ENCODE results near the gene SLC12A2.

SLC12A2 gene

DNA sequence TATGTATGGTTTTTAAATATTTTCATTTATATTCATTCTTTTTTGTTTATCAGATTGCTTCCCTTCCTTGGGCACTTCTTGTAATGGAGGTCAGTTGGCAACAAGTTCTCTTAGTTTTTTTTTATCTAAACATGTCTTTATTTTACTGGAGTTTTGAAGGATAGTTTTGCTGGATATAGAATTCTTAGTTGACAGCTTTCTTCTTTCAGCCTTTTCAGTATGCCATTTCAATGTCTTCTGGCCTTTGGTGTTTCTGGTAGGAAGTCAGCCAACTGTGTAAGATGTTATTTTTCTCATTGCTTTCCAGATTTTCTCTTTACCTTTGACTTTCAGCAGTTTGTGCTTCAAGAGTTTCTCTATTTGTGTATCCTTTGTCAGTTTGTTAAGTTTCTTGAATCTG, 14.2 kb downstream of the SLC12A2 start:
- no peak for DNase-seq

DNA sequence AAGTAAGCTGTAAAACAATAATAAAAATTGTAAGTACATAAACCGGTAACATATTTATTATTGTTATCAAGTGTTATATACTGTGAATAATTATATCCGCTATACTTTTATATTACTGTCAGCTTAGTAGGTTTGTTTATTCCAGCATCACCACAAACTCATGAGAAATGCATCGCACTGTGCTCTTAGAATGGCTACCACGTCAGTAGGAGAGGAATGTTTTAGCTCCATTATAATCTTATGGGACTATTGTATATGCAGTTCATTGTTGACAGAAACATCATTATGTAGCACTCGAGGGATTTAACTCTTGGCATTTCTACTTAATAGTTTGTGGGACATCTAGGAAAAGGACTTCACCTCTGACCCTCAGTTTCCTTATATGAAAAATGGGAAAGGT, 16.4 kb downstream of the SLC12A2 start:
- no peak for DNase-seq

DNA sequence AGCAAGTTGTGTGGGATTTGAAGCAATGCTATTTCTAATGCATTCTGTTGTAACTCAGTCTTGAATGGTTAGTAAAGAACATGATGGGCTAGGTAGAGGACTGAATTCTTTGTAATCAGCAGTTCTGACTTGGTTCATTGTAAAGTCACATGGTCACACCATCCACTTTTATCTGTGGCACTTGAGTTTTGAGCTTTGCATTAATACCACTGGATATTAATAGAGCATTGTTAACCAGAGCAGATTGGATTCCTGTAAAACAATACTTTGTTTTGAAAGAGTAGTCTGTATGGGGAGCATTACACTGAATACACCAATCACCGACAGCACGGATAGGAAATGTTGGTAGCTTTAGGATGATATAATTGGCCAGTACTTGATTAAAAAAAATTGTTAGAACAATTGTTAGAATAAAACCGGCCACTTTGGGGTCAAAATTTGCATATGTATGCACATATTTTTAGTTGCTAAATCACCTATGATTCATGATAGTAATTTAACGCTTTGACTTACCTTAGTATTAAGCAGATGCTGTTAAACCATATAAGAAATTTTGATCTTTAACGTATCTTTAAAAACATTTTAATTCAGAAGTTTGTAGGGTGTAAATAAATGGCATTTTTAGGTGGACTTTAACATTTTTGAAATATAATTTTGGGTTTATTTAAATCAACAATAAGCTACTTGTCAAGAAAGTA, 17.4 kb downstream of the SLC12A2 start:
- no peak for DNase-seq

DNA sequence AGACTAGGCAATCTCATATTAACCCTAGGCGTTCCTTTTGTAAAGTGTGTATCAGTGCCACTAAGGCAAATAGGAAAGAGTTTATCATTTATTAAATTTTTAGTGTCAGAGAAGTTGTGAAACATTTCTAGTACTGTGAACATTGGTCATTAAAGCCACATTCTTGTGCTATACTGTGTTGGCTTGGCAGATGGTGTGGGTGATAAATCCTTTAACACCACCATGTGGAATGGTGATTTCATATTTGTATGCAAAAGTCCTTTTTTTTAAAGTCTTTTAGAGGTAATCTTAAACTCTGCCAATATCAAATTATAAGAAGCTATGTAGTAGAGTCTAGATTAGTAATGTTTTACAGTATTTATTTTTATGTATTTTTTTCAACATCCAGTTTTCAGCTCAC, 18.1 kb downstream of the SLC12A2 start:
- no peak for DNase-seq

DNA sequence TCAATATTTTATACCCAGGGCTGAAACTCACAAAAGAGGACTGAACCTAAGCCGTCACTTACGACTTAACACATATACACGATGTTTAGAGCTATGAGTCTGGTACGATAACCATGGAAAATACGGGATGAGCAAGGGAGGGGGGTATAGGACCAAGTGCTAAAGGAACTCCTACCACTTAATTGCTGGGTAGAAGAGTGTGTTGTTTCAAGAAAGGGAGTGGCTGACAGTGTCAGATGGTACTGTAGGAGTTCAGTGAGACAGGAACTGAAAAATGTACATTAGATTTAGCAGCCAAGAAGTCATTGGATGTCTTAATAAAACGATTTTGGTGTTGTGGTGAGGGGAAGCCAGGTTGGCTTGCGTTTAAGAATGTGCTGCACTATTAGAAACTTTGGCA, 21.6 kb downstream of the SLC12A2 start:
- no peak for DNase-seq

DNA sequence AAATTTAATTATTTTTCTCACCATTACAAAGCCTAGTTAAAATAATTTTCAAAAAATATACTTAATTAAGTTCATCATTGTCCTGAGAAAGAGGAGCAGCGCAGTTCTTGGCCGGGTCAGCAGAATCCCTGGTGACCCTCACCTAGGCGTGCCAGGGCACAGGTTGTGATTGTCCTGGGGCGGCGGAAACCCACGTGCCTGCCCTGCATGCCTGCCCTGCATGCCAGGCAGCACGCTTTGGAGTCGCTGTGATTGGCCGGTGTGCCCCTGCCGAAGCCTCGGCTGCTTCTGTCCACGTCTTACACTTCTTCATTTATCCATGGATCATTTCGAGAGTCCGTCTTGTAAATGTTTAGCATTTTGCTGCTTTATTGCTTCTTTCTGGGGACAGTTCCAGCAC, 25.6 kb downstream of the SLC12A2 start:
- DNase-seq = no peak

DNA sequence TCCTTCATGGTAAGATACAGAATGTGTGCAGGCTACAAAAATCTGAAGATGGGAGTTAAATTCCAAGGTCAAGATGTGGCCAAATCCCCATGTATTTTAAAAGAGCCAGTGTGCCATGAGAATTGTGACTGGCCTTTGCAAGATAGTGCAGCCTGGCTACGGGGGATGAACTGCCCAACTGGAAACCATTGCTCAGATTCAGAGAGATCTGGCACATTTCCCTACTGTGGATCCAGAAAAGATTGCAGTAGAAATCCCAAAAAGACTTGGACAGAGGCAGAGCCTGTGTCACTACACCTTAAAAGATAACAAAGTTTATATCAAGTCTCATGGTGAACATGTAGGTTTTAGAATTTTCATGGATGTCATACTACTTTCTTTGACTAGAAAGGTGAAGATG, 26.2 kb downstream of the SLC12A2 start:
- no peak for DNase-seq

DNA sequence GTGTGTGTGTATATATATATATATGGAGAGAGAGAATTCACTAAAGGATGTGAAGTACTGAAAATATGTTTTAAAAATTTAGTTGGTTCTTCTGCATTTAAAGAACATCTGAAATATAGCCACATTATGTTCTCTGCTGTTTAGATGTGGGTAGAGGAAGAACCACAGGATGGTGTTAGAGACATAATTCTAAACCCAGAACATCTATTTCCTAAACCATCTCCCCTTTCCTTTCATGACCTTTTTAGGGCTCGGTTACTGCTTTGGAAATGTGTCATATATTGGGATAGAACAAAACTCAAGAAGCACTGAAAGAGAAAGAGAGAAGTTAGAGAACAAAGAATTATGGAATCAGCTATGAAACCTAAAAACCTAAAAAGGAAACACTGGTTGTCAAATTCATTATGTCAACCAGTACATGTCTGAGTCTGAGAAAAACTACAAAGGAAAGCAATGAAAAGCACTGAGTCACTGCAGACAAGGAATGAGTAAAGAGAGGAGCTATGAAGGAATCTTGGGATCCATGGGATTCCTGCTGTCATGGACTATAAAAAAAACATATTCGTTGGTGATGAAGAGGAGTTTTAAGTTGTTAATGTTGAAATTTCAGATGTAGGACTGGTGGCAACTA, 28.4 kb downstream of the SLC12A2 start:
- DNase-seq = no peak

DNA sequence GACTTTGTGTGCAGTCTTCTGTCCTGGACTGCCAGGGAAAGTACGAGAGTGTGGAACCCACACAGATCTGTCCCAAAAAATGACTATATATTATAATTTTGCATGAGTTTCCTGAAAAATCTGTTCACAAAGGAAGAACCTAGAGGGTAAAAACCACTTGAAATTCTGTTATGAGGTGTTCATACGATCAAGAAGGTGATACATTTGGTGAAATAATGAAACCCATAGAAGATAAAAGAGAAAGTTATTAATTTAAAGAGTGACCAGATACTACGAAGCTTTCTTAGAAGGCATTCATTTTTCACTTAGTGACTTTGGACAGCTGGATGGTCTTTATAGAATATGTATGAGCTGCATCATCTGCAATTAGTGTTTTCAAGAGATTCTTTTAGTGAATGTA, 32.9 kb downstream of the SLC12A2 start:
- no peak for DNase-seq

DNA sequence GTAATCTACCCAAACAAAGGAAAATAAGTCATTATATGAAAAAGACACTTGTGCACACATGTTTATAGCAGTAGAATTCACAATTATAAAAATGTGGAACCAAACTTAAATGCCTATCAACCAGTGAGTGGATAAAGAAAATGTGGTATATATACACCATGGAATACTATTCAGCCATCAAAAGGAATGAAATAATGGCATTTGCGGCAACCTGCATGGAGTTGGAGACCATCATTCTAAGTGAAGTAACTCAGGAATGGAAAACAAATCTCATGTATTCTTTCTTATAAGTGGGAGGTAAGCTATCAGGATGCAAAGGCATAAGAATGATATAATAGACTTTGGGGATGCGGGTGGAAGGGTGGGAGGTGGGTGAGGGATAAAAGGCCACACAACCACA, 34.6 kb downstream of the SLC12A2 start:
- no peak for DNase-seq

DNA sequence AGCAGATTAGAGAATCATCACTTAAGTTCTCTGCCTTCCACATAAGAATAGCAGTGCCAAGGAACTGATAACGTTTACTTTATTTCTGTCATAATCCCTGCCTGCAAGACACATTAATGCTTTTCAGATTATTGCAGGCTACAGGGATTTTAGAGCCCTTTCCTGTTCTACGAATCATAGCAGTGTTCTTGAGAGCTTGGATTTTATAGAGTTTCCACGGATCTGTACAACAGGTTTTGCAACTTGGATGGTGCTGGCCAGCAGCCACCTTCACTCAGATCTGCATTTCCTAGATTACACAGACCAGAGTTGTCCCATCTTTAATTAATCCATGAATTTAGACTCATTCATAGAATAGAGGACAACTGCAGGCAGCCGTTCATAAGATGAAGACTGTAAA, 38.1 kb downstream of the SLC12A2 start:
- DNase-seq = no peak

DNA sequence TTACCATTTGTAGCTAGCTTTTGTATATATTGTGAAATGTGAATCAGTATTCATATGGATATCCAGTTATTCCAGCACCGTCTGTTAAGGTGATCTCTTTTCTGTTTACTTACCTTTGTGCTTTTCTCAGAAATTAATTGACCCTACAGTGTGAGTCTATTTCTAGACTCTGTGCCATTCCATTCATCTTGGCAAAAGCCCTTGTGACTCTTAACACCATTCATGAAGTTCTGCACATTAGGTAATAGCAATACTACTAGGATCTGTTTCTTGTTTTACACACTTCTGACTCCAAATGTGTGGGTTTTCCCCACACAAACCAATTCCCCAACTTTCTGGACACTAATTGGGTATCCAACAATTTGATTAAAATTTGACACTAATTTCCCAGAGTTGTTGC, 40.4 kb downstream of the SLC12A2 start:
- no peak for DNase-seq

DNA sequence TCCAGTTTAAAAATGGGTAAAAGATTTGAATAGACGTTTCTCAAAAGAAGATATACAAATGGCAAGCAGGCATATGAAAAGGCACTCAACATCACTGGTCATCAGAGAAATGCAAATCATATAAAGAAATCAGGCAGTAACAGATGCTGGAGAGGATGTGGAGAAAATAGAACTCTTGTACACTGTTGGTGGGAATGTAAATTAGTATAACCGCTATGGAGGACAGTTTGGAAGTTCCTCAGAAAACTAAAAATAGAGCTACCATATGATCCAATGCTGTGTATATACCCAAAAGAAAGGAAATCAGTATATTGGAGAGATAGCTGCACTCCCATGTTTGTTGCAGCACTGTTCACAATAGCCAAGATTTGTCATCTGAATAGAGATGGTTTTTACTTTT, 42.7 kb downstream of the SLC12A2 start:
- no peak for DNase-seq

DNA sequence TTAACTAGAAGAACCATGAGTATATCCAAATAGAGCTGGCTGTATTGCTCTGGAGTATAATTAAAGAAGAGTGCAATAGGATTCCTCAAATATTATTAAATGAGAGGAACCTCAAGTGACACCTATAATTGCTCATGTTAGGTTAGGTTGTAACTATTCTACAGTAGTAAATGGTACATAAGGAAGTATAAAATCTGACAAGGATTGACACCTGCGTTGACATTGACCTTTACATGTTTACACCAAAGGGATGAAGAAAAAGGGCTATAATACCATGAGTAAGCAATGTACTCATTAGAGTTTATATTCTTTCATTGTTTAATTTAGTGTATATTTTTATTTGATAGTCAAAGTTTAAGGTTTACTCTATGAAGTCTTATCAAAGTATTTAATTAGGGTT, 48.9 kb downstream of the SLC12A2 start:
- no peak for DNase-seq

DNA sequence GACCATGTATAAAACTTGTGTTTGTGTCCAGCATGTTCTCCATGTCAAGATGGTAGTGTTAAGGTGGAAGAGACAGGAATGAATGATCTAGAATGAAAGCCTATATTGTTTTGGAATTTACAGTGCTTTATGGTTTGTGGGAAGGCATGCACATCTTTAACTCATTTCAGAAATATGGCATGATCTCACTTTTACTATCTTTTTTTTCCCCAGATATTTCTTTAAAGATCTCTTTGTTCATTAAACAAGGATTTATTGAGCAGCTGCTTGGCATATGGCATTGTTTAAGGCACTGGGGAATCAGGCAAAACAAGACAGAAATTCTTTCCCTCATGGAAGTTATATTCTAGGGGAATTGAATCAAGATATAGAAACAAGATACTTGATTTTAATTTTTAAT, 51.7 kb downstream of the SLC12A2 start:
- no peak for DNase-seq

DNA sequence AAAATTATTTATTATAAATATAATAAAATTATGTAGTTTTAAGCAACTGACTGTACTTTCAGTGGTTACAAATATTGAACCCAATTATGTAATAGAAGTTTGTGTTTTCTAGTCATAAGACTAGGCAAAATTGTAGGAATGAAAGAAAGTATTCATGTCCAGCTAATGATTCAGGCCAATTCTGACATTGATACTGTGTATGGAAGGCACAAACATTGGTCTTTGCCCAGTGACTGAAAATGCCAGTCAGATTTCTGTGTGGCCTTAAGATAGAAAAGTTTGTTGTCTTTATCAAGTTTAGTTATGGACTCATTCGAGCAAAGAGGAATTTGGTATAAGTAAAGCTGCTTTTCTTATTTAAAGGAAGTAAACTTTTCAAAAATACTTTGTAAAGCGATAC, 60.3 kb downstream of the SLC12A2 start:
- DNase-seq = no peak

DNA sequence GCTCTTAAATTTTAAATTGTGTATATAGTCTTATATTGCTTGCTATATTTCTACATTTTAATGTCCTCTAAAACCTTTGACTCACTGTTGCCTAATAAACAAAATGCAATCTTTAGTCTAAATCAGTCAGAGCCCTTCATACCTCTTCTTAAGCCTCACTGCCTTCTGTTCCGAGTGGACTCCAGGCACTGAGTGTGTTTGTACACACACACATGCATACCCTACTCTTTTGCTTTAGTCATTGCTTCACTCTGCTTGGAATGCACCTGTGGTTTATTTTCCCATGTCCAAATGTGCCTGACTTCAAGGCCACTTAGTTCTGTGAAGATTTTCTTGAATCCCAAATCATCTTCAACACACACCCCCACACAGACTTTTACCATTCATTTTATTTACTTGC, 60.9 kb downstream of the SLC12A2 start:
- DNase-seq = no peak

DNA sequence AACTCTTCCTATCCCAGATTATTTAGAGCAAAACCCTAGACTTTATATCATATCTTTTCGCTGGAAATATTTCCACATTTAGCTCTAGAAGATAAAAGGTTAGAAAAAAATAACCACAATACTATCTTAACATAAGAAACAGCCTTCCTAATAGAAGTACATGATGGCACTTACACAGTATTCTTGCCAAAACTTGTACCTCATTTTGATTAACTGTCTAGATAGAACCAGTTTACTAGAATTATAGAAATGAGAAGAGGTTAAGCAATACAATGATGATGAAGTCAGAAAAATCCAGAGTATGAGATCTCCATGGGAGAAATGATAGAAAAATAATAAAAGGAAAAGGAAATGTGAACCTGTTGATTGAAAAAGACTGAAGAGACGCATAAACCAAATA, 63.1 kb downstream of the SLC12A2 start:
- DNase-seq = no peak

DNA sequence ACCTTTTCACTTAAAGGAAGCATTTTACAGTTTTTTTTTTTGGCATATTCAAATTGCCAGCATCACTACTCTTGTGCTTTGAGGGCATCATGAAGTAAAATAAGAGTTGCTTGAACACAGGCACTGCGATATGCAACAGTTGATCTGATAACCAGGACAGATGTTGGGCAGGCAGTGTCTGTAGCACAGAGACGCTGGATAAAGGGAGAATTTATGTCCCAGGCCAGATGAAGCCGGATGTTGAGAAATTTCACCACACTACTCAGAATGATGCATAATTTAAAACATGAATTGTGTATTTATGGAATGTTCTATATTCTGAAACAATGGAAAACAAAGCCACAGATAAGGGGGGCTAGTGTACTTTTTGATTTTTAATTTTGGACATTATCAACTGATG, 71.4 kb downstream of the SLC12A2 start:
- no peak for DNase-seq

DNA sequence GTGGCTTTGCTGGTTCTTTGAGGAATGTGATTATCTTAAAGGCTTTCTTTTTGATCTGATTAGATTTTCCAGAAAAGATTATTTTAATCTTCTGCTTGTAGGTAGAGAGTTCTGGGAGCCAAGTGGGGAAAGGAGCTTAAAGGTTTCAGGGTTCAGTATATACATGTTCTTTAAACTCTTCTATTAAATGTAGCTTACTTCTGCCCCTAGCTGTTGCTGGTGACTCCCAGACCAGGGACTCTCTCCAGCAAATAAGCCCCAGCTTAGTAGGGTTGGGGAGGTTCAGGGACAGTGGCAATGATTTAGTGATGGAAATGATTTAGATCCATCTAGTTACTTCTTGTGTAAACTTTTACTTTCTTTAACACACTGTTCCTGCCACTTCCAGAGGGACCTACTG, 72.2 kb downstream of the SLC12A2 start:
- no peak for DNase-seq

DNA sequence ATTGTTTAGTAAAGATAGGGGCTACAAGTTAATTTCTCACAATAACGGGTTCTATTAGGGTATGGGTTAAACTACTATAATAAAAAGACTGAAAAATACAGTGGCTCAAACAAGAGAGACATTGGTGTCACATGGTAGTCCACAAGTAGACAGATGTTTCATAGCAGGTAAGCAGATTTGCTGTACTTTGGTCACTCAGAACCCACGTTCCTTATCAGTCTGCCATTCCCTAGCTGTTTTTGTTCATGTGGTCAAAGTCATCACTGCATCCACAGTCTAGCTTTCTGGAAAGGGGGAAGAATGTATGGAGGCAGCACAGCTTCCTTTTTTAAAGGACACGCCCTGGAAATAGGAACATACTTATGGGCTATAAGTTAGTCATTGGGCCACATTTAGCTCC, 73.0 kb downstream of the SLC12A2 start:
- no peak for DNase-seq

DNA sequence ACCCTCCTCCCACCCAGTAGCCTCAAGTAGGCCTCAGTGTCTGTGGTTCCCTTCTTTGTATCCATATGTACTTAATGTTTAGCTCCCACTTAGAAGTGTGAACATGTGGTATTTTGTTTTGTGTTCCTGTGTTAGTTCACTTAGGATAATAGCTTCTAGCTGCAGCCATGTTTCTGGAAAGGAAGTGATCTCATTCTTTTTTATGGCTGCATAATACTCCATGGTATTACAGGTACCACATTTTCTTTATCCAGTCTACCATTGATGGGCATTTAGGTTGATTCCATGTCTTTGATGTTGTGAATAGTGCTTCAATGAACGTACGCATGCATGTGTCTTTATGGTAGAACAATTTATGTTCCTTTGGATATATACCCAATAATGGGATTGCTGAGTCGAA, 74.8 kb downstream of the SLC12A2 start:
- DNase-seq = no peak

DNA sequence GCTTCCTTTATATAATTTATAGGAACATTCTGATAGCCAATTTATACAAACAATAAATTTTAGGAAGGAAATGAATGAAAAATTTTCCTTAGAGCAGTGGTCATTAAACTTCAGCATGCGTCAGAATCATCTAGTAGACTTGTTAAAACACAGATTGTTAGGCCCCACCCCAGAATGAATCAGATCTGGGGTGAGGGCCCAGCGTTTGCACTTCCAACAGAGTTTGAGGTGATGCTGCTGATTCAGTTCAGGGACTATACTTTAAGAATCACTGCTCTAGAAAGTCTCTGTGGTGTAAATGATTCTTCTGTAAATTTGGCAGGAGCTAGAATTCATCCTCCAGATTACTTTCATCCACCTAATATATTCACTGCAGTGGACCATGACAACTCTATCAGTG, 80.4 kb downstream of the SLC12A2 start:
- DNase-seq = no peak

DNA sequence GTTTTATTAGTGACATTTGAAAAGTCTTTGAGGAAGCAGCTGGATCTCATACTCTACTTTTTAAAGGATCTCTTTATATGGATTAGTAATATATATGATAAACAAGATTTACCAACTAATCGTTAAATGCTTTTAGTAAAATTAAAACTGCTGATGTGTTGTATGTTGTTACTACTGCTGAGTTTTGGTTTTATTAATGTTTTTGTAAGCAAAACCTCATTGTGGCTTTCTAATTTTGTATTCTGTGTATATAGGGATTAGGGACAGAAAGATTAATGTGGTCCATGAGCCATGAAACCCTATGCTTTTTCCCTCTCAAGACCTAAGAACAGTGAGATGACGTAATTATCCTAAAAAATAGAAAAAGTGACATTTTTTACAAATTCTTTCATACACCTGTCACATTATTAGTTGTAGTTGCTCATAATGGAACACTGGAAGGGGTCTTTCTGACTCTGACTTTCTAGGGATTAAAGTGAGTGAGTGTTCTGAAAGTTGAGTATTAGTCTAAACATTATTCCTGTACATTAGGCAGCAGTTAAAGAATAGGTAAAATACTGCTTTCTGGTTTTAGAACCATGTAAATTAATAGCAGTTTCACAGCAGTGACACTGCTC, 85.9 kb downstream of the SLC12A2 start:
- DNase-seq = no peak

DNA sequence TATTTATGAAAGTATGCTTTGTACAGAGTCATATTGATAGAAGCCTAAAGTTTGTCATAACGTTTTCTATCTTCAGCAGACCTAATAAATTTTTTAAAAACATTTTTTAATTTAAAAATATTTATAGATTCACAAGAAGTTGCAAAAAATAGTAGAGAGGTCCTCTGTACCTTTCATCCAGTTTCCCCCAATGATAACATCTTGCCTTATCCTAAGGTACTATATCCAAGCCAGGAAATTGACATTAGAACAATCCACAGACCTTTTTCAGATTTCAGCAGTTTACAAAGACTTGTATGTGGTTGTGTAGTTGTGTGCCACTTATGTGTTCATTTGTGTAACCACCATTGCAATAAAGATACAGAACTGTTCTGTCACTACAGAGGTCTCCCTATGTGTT, 88.5 kb downstream of the SLC12A2 start:
- no peak for DNase-seq

Measured in activated T-cell treated with anti-CD3 and anti-CD28 coated beads, Interleukin-2, amount 50 U/mL, for 48 hours (primary cell).